ENCODE measurements around the gene KDM1B.

DNA sequence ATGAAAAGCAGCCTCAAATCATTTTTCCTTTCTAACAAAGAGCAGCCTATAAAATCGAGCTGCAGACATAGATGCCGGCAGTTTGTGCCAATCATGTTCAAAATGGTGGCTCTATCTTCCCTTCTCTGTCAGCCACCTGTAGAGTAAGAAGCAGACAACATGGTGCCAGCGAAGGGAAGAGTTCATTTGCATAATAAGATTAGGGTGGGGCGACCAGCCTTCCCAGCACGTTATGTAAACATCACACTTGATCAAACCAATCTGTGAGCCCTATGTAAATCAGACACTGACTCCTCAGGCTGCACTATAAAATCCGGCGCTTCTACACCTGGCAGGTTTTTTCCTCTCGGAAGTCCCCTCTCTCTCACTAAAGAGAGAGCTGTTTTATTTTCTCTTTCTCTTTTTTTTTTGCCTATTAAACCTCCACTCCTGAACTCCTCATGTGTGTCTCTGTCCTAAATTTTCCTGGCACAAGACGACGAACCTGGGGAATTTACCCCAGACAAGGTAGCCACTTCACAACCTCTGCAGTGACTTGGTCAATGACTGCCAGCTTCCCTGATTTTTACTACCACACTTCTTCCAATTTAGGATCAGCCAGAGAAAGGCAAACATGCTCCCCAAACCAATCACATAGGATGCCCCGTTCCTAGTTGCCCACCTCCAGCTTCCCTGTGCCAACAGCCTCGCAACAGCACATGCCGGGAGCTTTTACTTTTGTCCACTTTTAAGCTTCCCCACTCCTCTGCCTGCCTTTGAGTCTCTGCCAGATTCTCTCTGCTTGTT is 13.2 kb upstream of the KDM1B start:
- TF ChIP-seq VEZF1 (CRISPR knock-in tag; IDR thresholded peaks at IDR 0.05): no peak
- no peak for TF ChIP-seq SRF (CRISPR knock-in tag; IDR thresholded peaks at IDR 0.05)
- no peak for TF ChIP-seq POLR2A (conservative IDR thresholded peaks at IDR 0.05)
- TF ChIP-seq, protein P1, sequence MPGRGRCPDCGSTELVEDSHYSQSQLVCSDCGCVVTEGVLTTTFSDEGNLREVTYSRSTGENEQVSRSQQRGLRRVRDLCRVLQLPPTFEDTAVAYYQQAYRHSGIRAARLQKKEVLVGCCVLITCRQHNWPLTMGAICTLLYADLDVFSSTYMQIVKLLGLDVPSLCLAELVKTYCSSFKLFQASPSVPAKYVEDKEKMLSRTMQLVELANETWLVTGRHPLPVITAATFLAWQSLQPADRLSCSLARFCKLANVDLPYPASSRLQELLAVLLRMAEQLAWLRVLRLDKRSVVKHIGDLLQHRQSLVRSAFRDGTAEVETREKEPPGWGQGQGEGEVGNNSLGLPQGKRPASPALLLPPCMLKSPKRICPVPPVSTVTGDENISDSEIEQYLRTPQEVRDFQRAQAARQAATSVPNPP (IDR thresholded peaks at IDR 0.05; ENCODE audit: borderline replicate concordance, insufficient read depth, insufficient read length): no peak
- TF ChIP-seq, protein P2, sequence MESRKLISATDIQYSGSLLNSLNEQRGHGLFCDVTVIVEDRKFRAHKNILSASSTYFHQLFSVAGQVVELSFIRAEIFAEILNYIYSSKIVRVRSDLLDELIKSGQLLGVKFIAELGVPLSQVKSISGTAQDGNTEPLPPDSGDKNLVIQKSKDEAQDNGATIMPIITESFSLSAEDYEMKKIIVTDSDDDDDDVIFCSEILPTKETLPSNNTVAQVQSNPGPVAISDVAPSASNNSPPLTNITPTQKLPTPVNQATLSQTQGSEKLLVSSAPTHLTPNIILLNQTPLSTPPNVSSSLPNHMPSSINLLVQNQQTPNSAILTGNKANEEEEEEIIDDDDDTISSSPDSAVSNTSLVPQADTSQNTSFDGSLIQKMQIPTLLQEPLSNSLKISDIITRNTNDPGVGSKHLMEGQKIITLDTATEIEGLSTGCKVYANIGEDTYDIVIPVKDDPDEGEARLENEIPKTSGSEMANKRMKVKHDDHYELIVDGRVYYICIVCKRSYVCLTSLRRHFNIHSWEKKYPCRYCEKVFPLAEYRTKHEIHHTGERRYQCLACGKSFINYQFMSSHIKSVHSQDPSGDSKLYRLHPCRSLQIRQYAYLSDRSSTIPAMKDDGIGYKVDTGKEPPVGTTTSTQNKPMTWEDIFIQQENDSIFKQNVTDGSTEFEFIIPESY (CRISPR knock-in tag; IDR thresholded peaks at IDR 0.05): no peak
- no peak for TF ChIP-seq SMAD1 (IDR thresholded peaks at IDR 0.05; ENCODE audit: low read depth, low read length, partially characterized antibody)
- TF ChIP-seq SIX5 (IDR thresholded peaks at IDR 0.05; ENCODE audit: borderline replicate concordance in 1 of 2, insufficient read depth in 1 of 2, low read depth in 1 of 2, low read length in 2 of 2): no peak
- TF ChIP-seq ZBTB43 (CRISPR knock-in tag; IDR thresholded peaks at IDR 0.05): no peak
- TF ChIP-seq TAF1 (IDR thresholded peaks at IDR 0.05; ENCODE audit: control insufficient read depth, extremely low read depth, insufficient read depth, low read length, severe bottlenecking): no peak
- no peak for TF ChIP-seq MTA3 (IDR thresholded peaks at IDR 0.05; ENCODE audit: borderline replicate concordance)

Data from K562 (cell line).